H1 (cell line): Measurements from ENCODE around the gene MSI2. TPM values are rescaled to one million over a fixed set of nuclear protein-coding genes. Genes with fewer than 3 reads are reported as not detected.

Source experiments
- TEAD4 ChIP-seq: IDR thresholded peaks from 2 replicates; pipeline ENCODE4 v1.6.1; 2012; ENCODE audit warnings: low read depth, low read length, inconsistent platforms, mixed read lengths
- polyA plus RNA-seq, 7 experiments: library from polyadenylated mRNA; depleted of rRNA in 3 of 7; stranded (reverse) in 5 of 7; unstranded in 2 of 7; fragments of >200 nt in 5 of 7; fragments of 200-250 nt in 2 of 7; gene quantifications; 1 replicate in 5 of 7; 2 replicates in 1 of 7; 4 replicates in 1 of 7; pipeline versions ENCODE4 v1.2.1 to v1.2.3, GENCODE V29; 2011 to 2013; ENCODE audit warnings: missing spikeins in 2 of 7, mixed read lengths in 2 of 7
- total RNA-seq: library from RNA; stranded (reverse); fragmentation: NEBNext Ultra II Directional; extraction: Animal tissue kit (Norgen Biotek cat#: 25700); gene quantifications from 2 replicates; pipeline ENCODE4 v1.2.1, GENCODE V29; 2021

MSI2 gene
- total and polyA plus RNA-seq, 2 of the 8 experiments (the other 6 are each of a cell fraction or from before 2014, with no cell fraction given) = 36.7 to 80.6 TPM

GRCh38 chr17:57631871-57632270 lies 375.5 kb downstream of the MSI2 start (continued):
- TF ChIP-seq TEAD4 = no peak
- TF ChIP-seq, all 59 proteins: peak for 0
